ENCODE measurements around the gene COPS6.

COPS6 gene

GRCh38 chr7:100102950-100103840 is 14.4 kb downstream of the COPS6 start:
- Histone ChIP-seq H3K79me1 (ENCODE audit: low read depth, low read length) (peaks cover 5% of the 10 kb centered on the region), H2BK15ac (ENCODE audit: low read length) (no peak overlapping the region), H2AFZ (ENCODE audit: low read length) (no peak overlapping the region), H3K4me3 (ENCODE audit: low read length in 2 of 2) (peak overlapping the region in 1 of 2 donors; percentile 99), H3K9me3 (replicated peaks in 1 of 2; ENCODE audit: control insufficient read depth in 2 of 2, insufficient read depth in 1 of 2, low read depth in 1 of 2, low read length in 2 of 2) (no peaks in the 10 kb centered on the region), H3K4ac (ENCODE audit: low read length) (no peak overlapping the region), H2AK5ac (ENCODE audit: low read depth, low read length) (peak overlapping the region; percentile 20), H4K8ac (ENCODE audit: low read depth, low read length) (no peak overlapping the region), H3K18ac (ENCODE audit: low read length) (no peak overlapping the region), H3K36me3 (replicated peaks in 1 of 2; ENCODE audit: control insufficient read depth in 2 of 2, insufficient read depth in 2 of 2, low read length in 2 of 2) (peaks cover 43 to 69% of the 10 kb centered on the region in 2 donors), H2BK5ac (ENCODE audit: low read length) (no peak overlapping the region), H2BK120ac (ENCODE audit: low read depth, low read length) (peak overlapping the region; percentile 38), H3K4me1 (ENCODE audit: control insufficient read depth in 2 of 2, insufficient read depth in 1 of 2, low read depth in 1 of 2, low read length in 2 of 2) (peaks cover 10 to 20% of the 10 kb centered on the region in 2 donors), H2BK12ac (ENCODE audit: low read length) (no peak overlapping the region), H3K27me3 (ENCODE audit: control insufficient read depth in 3 of 3, insufficient read depth in 3 of 3, low read depth in 1 of 3, low read length in 3 of 3) (no peaks in the 10 kb centered on the region), H4K91ac (ENCODE audit: low read depth, low read length, poor library complexity) (no peak overlapping the region), H3K4me2 (ENCODE audit: insufficient read depth, low read length, poor library complexity, severe bottlenecking) (no peak overlapping the region), H3K14ac (ENCODE audit: low read length) (no peak overlapping the region), H3K9ac (ENCODE audit: low read depth, low read length, poor library complexity) (no peak overlapping the region), H3K27ac (replicated peaks; ENCODE audit: low read length) (no peak overlapping the region), H3K23ac (ENCODE audit: low read depth, low read length, poor library complexity) (no peak overlapping the region)
- no peak for DNase-seq (ENCODE audit: low spot score)
- WGBS, 2 donors (ENCODE audit: extremely low coverage in 2 of 2, insufficient read length in 2 of 2, insufficient replicate concordance in 1 of 2), result no CpG with 5 or more reads among the region's 17 CpGs

- Histone ChIP-seq H2AK5ac (ENCODE audit: low read depth, low read length) (no peak overlapping the region), H3K14ac (ENCODE audit: low read length) (no peak overlapping the region), H3K79me1 (ENCODE audit: low read depth, low read length) (no peaks in the 10 kb centered on the region), H2BK12ac (ENCODE audit: low read length) (no peak overlapping the region), H3K4me3 (ENCODE audit: low read length in 2 of 2) (no peak overlapping the region), H2AFZ (ENCODE audit: low read length) (no peak overlapping the region), H3K4me1 (ENCODE audit: control insufficient read depth in 2 of 2, insufficient read depth in 1 of 2, low read depth in 1 of 2, low read length in 2 of 2) (peaks cover 4 to 11% of the 10 kb centered on the region in 2 donors), H3K27ac (replicated peaks; ENCODE audit: low read length) (no peak overlapping the region), H3K9ac (ENCODE audit: low read depth, low read length, poor library complexity) (no peak overlapping the region), H4K91ac (ENCODE audit: low read depth, low read length, poor library complexity) (no peak overlapping the region), H3K4me2 (ENCODE audit: insufficient read depth, low read length, poor library complexity, severe bottlenecking) (no peak overlapping the region), H2BK120ac (ENCODE audit: low read depth, low read length) (no peak overlapping the region), H4K8ac (ENCODE audit: low read depth, low read length) (no peak overlapping the region), H3K18ac (ENCODE audit: low read length) (no peak overlapping the region), H3K27me3 (ENCODE audit: control insufficient read depth in 3 of 3, insufficient read depth in 3 of 3, low read depth in 1 of 3, low read length in 3 of 3) (no peaks in the 10 kb centered on the region), H3K23ac (ENCODE audit: low read depth, low read length, poor library complexity) (no peak overlapping the region), H3K36me3 (replicated peaks in 1 of 2; ENCODE audit: control insufficient read depth in 2 of 2, insufficient read depth in 2 of 2, low read length in 2 of 2) (peaks cover 37 to 69% of the 10 kb centered on the region in 2 donors), H3K4ac (ENCODE audit: low read length) (no peak overlapping the region), H2BK15ac (ENCODE audit: low read length) (no peak overlapping the region), H2BK5ac (ENCODE audit: low read length) (no peak overlapping the region), H3K9me3 (replicated peaks in 1 of 2; ENCODE audit: control insufficient read depth in 2 of 2, insufficient read depth in 1 of 2, low read depth in 1 of 2, low read length in 2 of 2) (no peaks in the 10 kb centered on the region)
- no CpG with 5 or more reads among the region's 4 CpGs for WGBS, 2 donors (ENCODE audit: extremely low coverage in 2 of 2, insufficient read length in 2 of 2, insufficient replicate concordance in 1 of 2)
- DNase-seq (ENCODE audit: low spot score), result no peak
Observed at GRCh38 chr7:100105534-100105933, 16.8 kb downstream of the COPS6 start.

GRCh38 chr7:100106633-100107032 is 17.9 kb downstream of the COPS6 start:
- H2BK15ac ChIP-seq (ENCODE audit: low read length), result no peak overlapping the region
- no peak overlapping the region for H2AK5ac ChIP-seq (ENCODE audit: low read depth, low read length)
- H3K4ac ChIP-seq (ENCODE audit: low read length), result no peak overlapping the region
- H3K9ac ChIP-seq (ENCODE audit: low read depth, low read length, poor library complexity), result no peak overlapping the region
- peak overlapping the region; percentile 38 for H3K23ac ChIP-seq (ENCODE audit: low read depth, low read length, poor library complexity)
- no peak overlapping the region for H3K18ac ChIP-seq (ENCODE audit: low read length)
- peaks cover 0 to 2% of the 10 kb centered on the region in 2 donors for H3K9me3 ChIP-seq (replicated peaks in 1 of 2; ENCODE audit: control insufficient read depth in 2 of 2, insufficient read depth in 1 of 2, low read depth in 1 of 2, low read length in 2 of 2)
- no peaks in the 10 kb centered on the region for H3K27me3 ChIP-seq (ENCODE audit: control insufficient read depth in 3 of 3, insufficient read depth in 3 of 3, low read depth in 1 of 3, low read length in 3 of 3)
- no peak overlapping the region for H4K8ac ChIP-seq (ENCODE audit: low read depth, low read length)
- no peak overlapping the region for H4K91ac ChIP-seq (ENCODE audit: low read depth, low read length, poor library complexity)
- H2BK12ac ChIP-seq (ENCODE audit: low read length), result no peak overlapping the region
- H3K4me3 ChIP-seq (ENCODE audit: low read length in 2 of 2), result no peak overlapping the region
- WGBS, 2 donors (ENCODE audit: extremely low coverage in 2 of 2, insufficient read length in 2 of 2, insufficient replicate concordance in 1 of 2), result no CpG with 5 or more reads among the region's 17 CpGs
- no peak overlapping the region for H3K27ac ChIP-seq (replicated peaks; ENCODE audit: low read length)
- peaks cover 46 to 80% of the 10 kb centered on the region in 2 donors for H3K36me3 ChIP-seq (replicated peaks in 1 of 2; ENCODE audit: control insufficient read depth in 2 of 2, insufficient read depth in 2 of 2, low read length in 2 of 2)
- no peak overlapping the region for H3K4me2 ChIP-seq (ENCODE audit: insufficient read depth, low read length, poor library complexity, severe bottlenecking)
- H3K79me1 ChIP-seq (ENCODE audit: low read depth, low read length), result no peaks in the 10 kb centered on the region
- H2BK120ac ChIP-seq (ENCODE audit: low read depth, low read length), result no peak overlapping the region
- no peak overlapping the region for H2AFZ ChIP-seq (ENCODE audit: low read length)
- no peak overlapping the region for H3K14ac ChIP-seq (ENCODE audit: low read length)
- peaks cover 4 to 9% of the 10 kb centered on the region in 2 donors for H3K4me1 ChIP-seq (ENCODE audit: control insufficient read depth in 2 of 2, insufficient read depth in 1 of 2, low read depth in 1 of 2, low read length in 2 of 2)
- H2BK5ac ChIP-seq (ENCODE audit: low read length), result no peak overlapping the region
- no peak for DNase-seq (ENCODE audit: low spot score)

GRCh38 chr7:100107125-100107737 is 18.5 kb downstream of the COPS6 start:
- Histone ChIP-seq H2AK5ac (ENCODE audit: low read depth, low read length) (no peak overlapping the region), H3K79me1 (ENCODE audit: low read depth, low read length) (no peaks in the 10 kb centered on the region), H3K9ac (ENCODE audit: low read depth, low read length, poor library complexity) (no peak overlapping the region), H3K23ac (ENCODE audit: low read depth, low read length, poor library complexity) (peak overlapping the region; percentile 85), H3K18ac (ENCODE audit: low read length) (no peak overlapping the region), H3K4me3 (ENCODE audit: low read length in 2 of 2) (no peak overlapping the region), H3K4ac (ENCODE audit: low read length) (no peak overlapping the region), H3K27ac (replicated peaks; ENCODE audit: low read length) (no peak overlapping the region), H4K91ac (ENCODE audit: low read depth, low read length, poor library complexity) (no peak overlapping the region), H3K36me3 (replicated peaks in 1 of 2; ENCODE audit: control insufficient read depth in 2 of 2, insufficient read depth in 2 of 2, low read length in 2 of 2) (peaks cover 47 to 86% of the 10 kb centered on the region in 2 donors), H3K14ac (ENCODE audit: low read length) (no peak overlapping the region), H3K27me3 (ENCODE audit: control insufficient read depth in 3 of 3, insufficient read depth in 3 of 3, low read depth in 1 of 3, low read length in 3 of 3) (no peaks in the 10 kb centered on the region), H3K9me3 (replicated peaks in 1 of 2; ENCODE audit: control insufficient read depth in 2 of 2, insufficient read depth in 1 of 2, low read depth in 1 of 2, low read length in 2 of 2) (peaks cover 0 to 2% of the 10 kb centered on the region in 2 donors), H2BK120ac (ENCODE audit: low read depth, low read length) (no peak overlapping the region), H2BK12ac (ENCODE audit: low read length) (no peak overlapping the region), H2BK15ac (ENCODE audit: low read length) (no peak overlapping the region), H4K8ac (ENCODE audit: low read depth, low read length) (no peak overlapping the region), H3K4me2 (ENCODE audit: insufficient read depth, low read length, poor library complexity, severe bottlenecking) (no peak overlapping the region), H3K4me1 (ENCODE audit: control insufficient read depth in 2 of 2, insufficient read depth in 1 of 2, low read depth in 1 of 2, low read length in 2 of 2) (peaks cover 3 to 9% of the 10 kb centered on the region in 2 donors), H2BK5ac (ENCODE audit: low read length) (no peak overlapping the region), H2AFZ (ENCODE audit: low read length) (no peak overlapping the region)
- DNase-seq (ENCODE audit: low spot score), result no peak
- WGBS, 2 donors (ENCODE audit: extremely low coverage in 2 of 2, insufficient read length in 2 of 2, insufficient replicate concordance in 1 of 2), result no CpG with 5 or more reads among the region's 25 CpGs
